Measurements from ENCODE around the gene SYTL3. TPM values are rescaled to one million over a fixed set of nuclear protein-coding genes. Genes with fewer than 3 reads are reported as not detected.

Gene SYTL3
- total and polyA plus RNA-seq, 2 experiments from 2014 or later, result 0.07 TPM; not detected in 1

- 0 out of 2 replicates have a peak, but pooled peaks cover 3% of the 10 kb centered on the region for H3K79me2 ChIP-seq (replicated peaks; ENCODE audit: insufficient read depth)
- no peak overlapping the region for H3K27ac ChIP-seq (ENCODE audit: low read depth)
- H3F3A ChIP-seq (replicated peaks; ENCODE audit: low read depth), result no peaks in the 10 kb centered on the region
- no peaks in the 10 kb centered on the region for H3K4me1 ChIP-seq (ENCODE audit: insufficient read depth)
- Mint-ChIP-seq H3K4me3 (no peak overlapping the region), H3K9me3 (no peaks in the 10 kb centered on the region; the same call in 2 of the 3 replicates), H3K27me3 (ENCODE audit: insufficient read depth, low read depth, poor library complexity) (peaks cover 4% of the 10 kb centered on the region), H3K36me3 (ENCODE audit: low read depth) (peaks cover 39% of the 10 kb centered on the region), H3K4me1 (no peaks in the 10 kb centered on the region), H3K27ac (no peak overlapping the region)
- H3K36me3 ChIP-seq (ENCODE audit: insufficient read depth), result peaks cover 4% of the 10 kb centered on the region
- H2AFZ ChIP-seq, result no peak overlapping the region
- no peaks in the 10 kb centered on the region for H3K9me2 ChIP-seq (ENCODE audit: insufficient read depth)
- no peaks in the 10 kb centered on the region for H3K27me3 ChIP-seq (ENCODE audit: insufficient read depth)
- H4K20me1 ChIP-seq (replicated peaks; ENCODE audit: insufficient read depth), result peaks cover 10% of the 10 kb centered on the region; the same call in 1 of the 2 replicates
- no peak for ATAC-seq
- H3K4me2 ChIP-seq, result no peak overlapping the region
- no peak for DNase-seq (ENCODE audit: low spot score)
- TF ChIP-seq CTCF (conservative IDR thresholded peaks at IDR 0.05; ENCODE audit: low read depth in 2 of 2) (no peak), JUNB (IDR thresholded peaks at IDR 0.05; ENCODE audit: unreplicated experiment) (no peak), POLR2AphosphoS5 (IDR thresholded peaks at IDR 0.05; ENCODE audit: low read depth) (no peak), ZNF462 (CRISPR knock-in tag; IDR thresholded peaks at IDR 0.05) (no peak), REST (IDR thresholded peaks at IDR 0.05; ENCODE audit: unreplicated experiment) (no peak), EZH2phosphoT487 (IDR thresholded peaks at IDR 0.05; ENCODE audit: unreplicated experiment) (no peak), ZNF331 (CRISPR knock-in tag; IDR thresholded peaks at IDR 0.05; ENCODE audit: low read depth) (no peak), ETS1 (IDR thresholded peaks at IDR 0.05) (no peak), EZH2 (IDR thresholded peaks at IDR 0.05; ENCODE audit: low read depth, unreplicated experiment) (no peak), CREB1 (CRISPR knock-in tag; IDR thresholded peaks at IDR 0.05; ENCODE audit: low read depth) (no peak), ZNF114 (CRISPR knock-in tag; IDR thresholded peaks at IDR 0.05) (no peak), NANOG (IDR thresholded peaks at IDR 0.05; ENCODE audit: borderline replicate concordance) (no peak)
- H3K4me3 ChIP-seq, result no peak overlapping the region
Measured at GRCh38 chr6:158603261-158604047, 46.4 kb upstream of the SYTL3 start.
